Measurements from ENCODE around the gene LEF1.

The LEF1 gene

GRCh38 chr4:108119199-108119800, 49.4 kb downstream of the LEF1 start:
- Histone ChIP-seq H3K36me3 (ENCODE audit: control insufficient read depth, insufficient read depth, low read length) (no peaks in the 10 kb centered on the region), H3K4me3 (replicated peaks; ENCODE audit: low read depth, low read length) (no peak overlapping the region), H3K27me3 (replicated peaks; ENCODE audit: control insufficient read depth, insufficient read depth, low read length) (no peaks in the 10 kb centered on the region)
- DNase-seq (ENCODE audit: extremely low read depth, insufficient read length) = no peak
- TF ChIP-seq CTCF (IDR thresholded peaks at IDR 0.05; ENCODE audit: insufficient read depth, low read length, poor library complexity, severe bottlenecking) = no peak

- Histone ChIP-seq H3K36me3 (ENCODE audit: control insufficient read depth, insufficient read depth, low read length) (no peaks in the 10 kb centered on the region), H3K4me3 (replicated peaks; ENCODE audit: low read depth, low read length) (no peak overlapping the region), H3K27me3 (replicated peaks; ENCODE audit: control insufficient read depth, insufficient read depth, low read length) (no peaks in the 10 kb centered on the region)
- peak; percentile 62 for DNase-seq (ENCODE audit: extremely low read depth, insufficient read length)
- TF ChIP-seq CTCF (IDR thresholded peaks at IDR 0.05; ENCODE audit: insufficient read depth, low read length, poor library complexity, severe bottlenecking) = no peak
Observed at GRCh38 chr4:108118505-108118904, 50.2 kb downstream of the LEF1 start.

- no peaks in the 10 kb centered on the region for H3K36me3 ChIP-seq (ENCODE audit: control insufficient read depth, insufficient read depth, low read length)
- no peak for TF ChIP-seq CTCF (IDR thresholded peaks at IDR 0.05; ENCODE audit: insufficient read depth, low read length, poor library complexity, severe bottlenecking)
- no peaks in the 10 kb centered on the region for H3K27me3 ChIP-seq (replicated peaks; ENCODE audit: control insufficient read depth, insufficient read depth, low read length)
- no peak overlapping the region for H3K4me3 ChIP-seq (replicated peaks; ENCODE audit: low read depth, low read length)
- DNase-seq (ENCODE audit: extremely low read depth, insufficient read length) = no peak
Observed at GRCh38 chr4:108117418-108118182, 51.1 kb downstream of the LEF1 start.

GRCh38 chr4:108116423-108117168, 52.1 kb downstream of the LEF1 start:
- no peaks in the 10 kb centered on the region for H3K27me3 ChIP-seq (replicated peaks; ENCODE audit: control insufficient read depth, insufficient read depth, low read length)
- no peaks in the 10 kb centered on the region for H3K36me3 ChIP-seq (ENCODE audit: control insufficient read depth, insufficient read depth, low read length)
- no peak overlapping the region for H3K4me3 ChIP-seq (replicated peaks; ENCODE audit: low read depth, low read length)
- TF ChIP-seq CTCF (IDR thresholded peaks at IDR 0.05; ENCODE audit: insufficient read depth, low read length, poor library complexity, severe bottlenecking) = no peak
- DNase-seq (ENCODE audit: extremely low read depth, insufficient read length) = no peak

GRCh38 chr4:108115168-108115526, 53.6 kb downstream of the LEF1 start:
- H3K4me3 ChIP-seq (replicated peaks; ENCODE audit: low read depth, low read length) = no peak overlapping the region
- no peaks in the 10 kb centered on the region for H3K36me3 ChIP-seq (ENCODE audit: control insufficient read depth, insufficient read depth, low read length)
- H3K27me3 ChIP-seq (replicated peaks; ENCODE audit: control insufficient read depth, insufficient read depth, low read length) = no peaks in the 10 kb centered on the region
- DNase-seq (ENCODE audit: extremely low read depth, insufficient read length) = no peak
- TF ChIP-seq CTCF (IDR thresholded peaks at IDR 0.05; ENCODE audit: insufficient read depth, low read length, poor library complexity, severe bottlenecking) = no peak

Measured in GM06990 (cell line).